IMR-90 (cell line): ENCODE results near the gene MFSD2B. TPM values are rescaled to one million over a fixed set of nuclear protein-coding genes. Genes with fewer than 3 reads are reported as not detected.

Experiments
- ATAC-seq: fragments of 200-7000 bp; cut with Tn5 transposase; 2 replicates; pipeline ENCODE4 v1.9.1; 2020; ENCODE audit warnings: low read depth, mild to moderate bottlenecking, moderate library complexity
- BruUV-seq: library from RNA; stranded (reverse); fragments of 400-500 nt; replicated peaks from 2 replicates; lab custom pipeline; 2021; lab: Mats Ljungman, UMichigan
- CTCF ChIA-PET: fragments of 300-600 bp; formaldehyde crosslinking; extraction: SDS; loops from one replicate; lab custom pipeline; 2021; ENCODE audit warnings: antibody characterized with exemption; lab: Yijun Ruan, JAX
- POLR2A ChIA-PET: fragments of 300-600 bp; sonication (Branson Sonifier 250); formaldehyde crosslinking; loops from one replicate; lab custom pipeline; 2022; ENCODE audit warnings: antibody characterized with exemption; ENCODE audit not compliant: unreplicated experiment; lab: Charles Lee
- DNase-seq: peaks from one replicate; pipeline ENCODE4 v3.0.0; 2013
- H2AFZ ChIP-seq: replicated peaks from 2 replicates; pipeline ENCODE3; 2013; ENCODE audit warnings: low read length, mild to moderate bottlenecking; ENCODE audit not compliant: poor library complexity
- H2AK5ac ChIP-seq: 2 replicates; pipeline ENCODE4 v1.6.1; 2013; ENCODE audit warnings: low read depth, low read length, inconsistent platforms
- H2AK9ac ChIP-seq: replicated peaks from 2 replicates; pipeline ENCODE3; 2013; ENCODE audit warnings: mild to moderate bottlenecking, low read depth, low read length, moderate library complexity; ENCODE audit not compliant: poor library complexity
- H2BK120ac ChIP-seq: 2 replicates; pipeline ENCODE4 v1.6.1; 2013; ENCODE audit warnings: low read depth, low read length, inconsistent platforms
- H2BK15ac ChIP-seq: 3 replicates; pipeline ENCODE4 v1.6.1; 2013; ENCODE audit warnings: low read depth, low read length, inconsistent platforms
- H2BK20ac ChIP-seq: 2 replicates; pipeline ENCODE4 v1.6.1; 2013; ENCODE audit warnings: low read depth, mild to moderate bottlenecking, inconsistent platforms, low read length, moderate library complexity
- H2BK5ac ChIP-seq: 2 replicates; pipeline ENCODE4 v1.6.1; 2013; ENCODE audit warnings: mild to moderate bottlenecking, low read depth, low read length, inconsistent platforms; ENCODE audit not compliant: poor library complexity, severe bottlenecking
- H3K14ac ChIP-seq: replicated peaks from 2 replicates; pipeline ENCODE4 v1.6.1; 2013; ENCODE audit warnings: low read depth, low read length, inconsistent platforms
- H3K18ac ChIP-seq: 2 replicates; pipeline ENCODE4 v1.6.1; 2013; ENCODE audit warnings: low read depth, low read length, control low read depth
- H3K23ac ChIP-seq: 2 replicates; pipeline ENCODE4 v1.6.1; 2013; ENCODE audit warnings: low read depth, low read length, inconsistent platforms
- H3K27ac ChIP-seq: 2 replicates; pipeline ENCODE4 v1.5.1; 2013; ENCODE audit warnings: mild to moderate bottlenecking, control low read depth, low read length; ENCODE audit not compliant: insufficient read depth
- H3K27me3 ChIP-seq: 2 replicates; pipeline ENCODE4 v1.6.1; 2013; ENCODE audit warnings: low read length; ENCODE audit not compliant: control insufficient read depth, insufficient read depth
- H3K36me3 ChIP-seq: 2 replicates; pipeline ENCODE4 v1.6.1; 2013; ENCODE audit warnings: low read length, mixed read lengths; ENCODE audit not compliant: control insufficient read depth, insufficient read depth
- H3K4ac ChIP-seq: 2 replicates; pipeline ENCODE4 v1.6.1; 2013; ENCODE audit warnings: low read depth, low read length, inconsistent platforms
- H3K4me1 ChIP-seq: 2 replicates; pipeline ENCODE4 v1.6.1; 2013; ENCODE audit warnings: low read length, mixed read lengths; ENCODE audit not compliant: control insufficient read depth, insufficient read depth
- H3K4me2 ChIP-seq: 2 replicates; pipeline ENCODE4 v1.6.1; 2013; ENCODE audit warnings: low read depth, mild to moderate bottlenecking, control low read depth, low read length, moderate library complexity
- H3K4me3 ChIP-seq: 2 replicates; pipeline ENCODE4 v1.5.1; 2013; ENCODE audit warnings: low read depth, mild to moderate bottlenecking, control low read depth, low read length, moderate library complexity; ENCODE audit not compliant: insufficient read depth
- H3K56ac ChIP-seq: 2 replicates; pipeline ENCODE4 v1.6.1; 2013; ENCODE audit warnings: low read length, inconsistent platforms; ENCODE audit not compliant: insufficient read depth; ENCODE audit errors: extremely low read depth
- H3K79me1 ChIP-seq, 2 experiments: 2 replicates each; pipeline ENCODE4 v1.6.1; 2013; ENCODE audit warnings: low read length in 2 of 2, inconsistent platforms in 1 of 2, low read depth in 1 of 2
- H3K9ac ChIP-seq: 2 replicates; pipeline ENCODE4 v1.6.1; 2013; ENCODE audit warnings: low read depth, low read length, control low read depth
- H3K9me1 ChIP-seq: 2 replicates; pipeline ENCODE4 v1.6.1; 2013; ENCODE audit warnings: low read length, inconsistent platforms; ENCODE audit not compliant: insufficient read depth
- H3K9me3 ChIP-seq: 2 replicates; pipeline ENCODE4 v1.6.1; 2013; ENCODE audit warnings: low read length; ENCODE audit not compliant: control insufficient read depth, insufficient read depth
- H4K20me1 ChIP-seq: 2 replicates; pipeline ENCODE4 v1.6.1; 2013; ENCODE audit warnings: low read length, inconsistent platforms; ENCODE audit not compliant: insufficient read depth
- H4K5ac ChIP-seq: 2 replicates; pipeline ENCODE4 v1.6.1; 2013; ENCODE audit warnings: mild to moderate bottlenecking, low read depth, low read length, control low read depth
- H4K8ac ChIP-seq, 2 experiments: 2 replicates each; pipeline ENCODE4 v1.6.1; 2013; ENCODE audit warnings: low read depth in 2 of 2, low read length in 2 of 2, control low read depth in 1 of 2, inconsistent platforms in 1 of 2
- H4K91ac ChIP-seq: 2 replicates; pipeline ENCODE4 v1.6.1; 2013; ENCODE audit warnings: low read depth, low read length, inconsistent platforms; ENCODE audit not compliant: insufficient read depth
- CEBPB ChIP-seq: IDR thresholded peaks from 2 replicates; pipeline ENCODE4 v1.6.1; 2012; ENCODE audit warnings: low read depth, low read length, improper control_type of control experiment
- MAZ ChIP-seq: IDR thresholded peaks from 2 replicates; pipeline ENCODE4 v1.6.1; 2012; ENCODE audit warnings: low read depth, mild to moderate bottlenecking, low read length, improper control_type of control experiment, moderate library complexity, borderline replicate concordance
- NFE2L2 ChIP-seq: fragments of 150-350 bp; IDR thresholded peaks from 2 replicates; pipeline ENCODE4 v1.6.1; 2016; ENCODE audit warnings: low read depth, mild to moderate bottlenecking, low read length
- WGBS, 2 experiments: methylation state at CpG; one replicate each; pipeline versions ENCODE4 v1.1.5 to v1.1.7; 2013; ENCODE audit warnings: missing lambda C conversion rate in 2 of 2; ENCODE audit not compliant: insufficient read length in 1 of 2; ENCODE audit errors: extremely low coverage in 2 of 2; 5-methylcytosine and 5-hydroxymethylcytosine counted together
- dilution Hi-C: fragments of 300-500 bp; cut with HindIII; formaldehyde crosslinking; loops from one replicate; pipeline ENCODE4 v1.14.3; 2018; ENCODE audit warnings: low sequenced_read_pairs; ENCODE audit not compliant: unreplicated experiment
- in situ Hi-C: fragments of 300-500 bp; cut with MboI; formaldehyde crosslinking; loops from 3 replicates; pipeline ENCODE4 v1.14.3; 2019; ENCODE audit warnings: low sequenced_read_pairs, inconsistent platforms, mixed read lengths
- intact Hi-C: fragments of 100-400 bp; cut with micrococcal nuclease; formaldehyde crosslinking; loops from 2 replicates; pipeline ENCODE4 v1.10.0; 2022
- polyA plus RNA-seq, 3 experiments: library from polyadenylated mRNA; depleted of rRNA; stranded (reverse); fragments of >200 nt; gene quantifications; 2 replicates each; pipeline ENCODE4 v1.2.3, GENCODE V29; 2012; ENCODE audit warnings: low replicate concordance in 1 of 3
- total RNA-seq: library from RNA; depleted of rRNA; stranded (reverse); fragments of >200 nt; gene quantifications from 2 replicates; pipeline ENCODE4 v1.2.3, GENCODE V29; 2012

The MFSD2B gene
- total and polyA plus RNA-seq, 2 of the 4 experiments (the other 2 are of a cell fraction), result 0.05 TPM; not detected in 1

DNA sequence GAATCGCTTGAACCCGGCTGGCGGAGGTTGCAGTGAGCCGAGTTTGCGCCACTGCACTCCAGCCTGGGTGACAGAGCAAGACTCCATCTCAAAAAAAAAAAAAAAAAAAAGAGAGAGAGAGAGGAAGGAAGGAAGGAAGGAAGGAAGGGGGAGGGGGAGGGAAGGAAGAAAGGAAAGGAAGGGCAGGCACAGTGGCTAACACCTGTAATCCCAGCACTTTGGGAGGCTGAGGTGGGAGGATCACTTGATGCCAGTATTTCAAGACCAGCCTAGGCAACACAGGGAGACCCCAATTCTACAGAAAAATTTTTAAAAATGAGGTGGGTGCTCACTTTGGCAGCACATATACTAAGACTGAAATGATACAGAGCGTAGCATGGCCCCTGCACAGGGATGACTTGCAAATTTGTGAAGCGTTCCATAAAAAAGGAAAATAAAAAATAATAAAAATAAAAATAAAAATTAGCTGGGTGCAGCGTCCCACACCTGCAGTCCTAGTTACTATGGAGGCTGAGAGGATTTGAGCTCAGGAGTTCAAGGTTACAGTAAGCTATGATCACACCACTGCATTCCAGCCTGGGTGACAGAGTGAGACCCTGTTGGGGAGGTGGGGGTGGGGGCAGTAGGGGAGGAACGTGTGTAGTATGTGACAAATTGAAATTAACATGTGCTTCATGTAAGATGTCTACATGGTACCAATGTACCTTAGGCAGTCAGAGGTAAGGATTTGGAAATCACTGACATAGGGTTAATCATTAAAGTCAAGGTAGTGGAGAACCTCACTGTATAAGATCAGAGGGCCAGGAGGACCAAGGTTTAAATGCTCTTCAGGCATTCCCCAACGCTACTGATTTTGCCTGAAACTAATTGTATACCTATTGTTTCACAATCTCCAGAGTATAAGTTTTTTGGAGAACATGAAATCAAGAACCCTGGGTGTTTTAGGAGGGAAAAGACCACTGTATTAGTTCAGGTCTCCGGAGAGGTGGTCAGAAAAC is 35.9 kb downstream of the MFSD2B start:
- intact Hi-C loops (loop anchor here (10.0 kb wide), 1 partner anchor 101 kb away; the partner anchor contains the start of gene UBXN2A), in situ Hi-C loops (no loop called here), dilution Hi-C loops (no loop called here)
- Histone ChIP-seq H3K56ac (no peak overlapping the region), H3K4me3 (no peak overlapping the region), H3K14ac (no peak overlapping the region), H2BK120ac (no peak overlapping the region), H3K9ac (no peak overlapping the region), H2AK5ac (no peak overlapping the region), H3K9me3 (no peaks in the 10 kb centered on the region), H4K20me1 (no peaks in the 10 kb centered on the region), H2BK5ac (no peak overlapping the region), H3K36me3 (no peaks in the 10 kb centered on the region), H3K9me1 (peaks cover 8% of the 10 kb centered on the region), H2BK15ac (no peak overlapping the region), H4K91ac (no peak overlapping the region), H2AFZ (no peak overlapping the region), H4K5ac (no peak overlapping the region), H2AK9ac (no peak overlapping the region), H2BK20ac (no peak overlapping the region), H3K18ac (no peak overlapping the region), H3K4ac (no peak overlapping the region), H3K4me1 (no peaks in the 10 kb centered on the region), H3K27me3 (no peaks in the 10 kb centered on the region), H3K23ac (no peak overlapping the region), H4K8ac (no peak overlapping the region), H3K79me1 (peaks cover 10 to 28% of the 10 kb centered on the region in 2 experiments; a peak in 3 of 4 replicates), H3K4me2 (peak overlapping the region; percentile 64; the same call in 1 of the 2 replicates), H3K27ac (no peak overlapping the region)
- ChIA-PET POLR2A (no interaction called here), CTCF (no interaction called here)
- BruUV-seq, result no TSS peak
- no CpG with 5 or more reads among the region's 11 CpGs for WGBS, 2 experiments
- TF ChIP-seq CEBPB, result 0 out of 2 replicates have a peak, but pooled peaks have one; percentile 1
- TF ChIP-seq NFE2L2, result peak; percentile 60; the same call in 1 of the 2 replicates
- TF ChIP-seq MAZ, result no peak
- ATAC-seq (no peak), DNase-seq (no peak)
